Stimulated activated CD4-positive, alpha-beta T cell treated with anti-CD3 and anti-CD28 coated beads, Interleukin-2, amount 100 ng/mL, for 4 hours (primary cell): ENCODE measurements around the gene PLA2G4F.

Experiments used
- DNase-seq: peaks from one replicate; pipeline ENCODE4 v3.0.0-alpha.2; 2020; ENCODE audit warnings: low read depth

Gene PLA2G4F

GRCh38 chr15:42165106-42165505 lies 8.7 kb upstream of the PLA2G4F start:
- DNase-seq = no peak

GRCh38 chr15:42163947-42164550 lies 7.6 kb upstream of the PLA2G4F start:
- DNase-seq = no peak

GRCh38 chr15:42163291-42163690 lies 6.9 kb upstream of the PLA2G4F start:
- DNase-seq = no peak

- DNase-seq = no peak
Observed at GRCh38 chr15:42160136-42160535, 3.7 kb upstream of the PLA2G4F start.

- DNase-seq = no peak
Observed at GRCh38 chr15:42159381-42160015, 3.1 kb upstream of the PLA2G4F start.

- DNase-seq = no peak
Observed at GRCh38 chr15:42158941-42159340, 2.5 kb upstream of the PLA2G4F start.

- no peak for DNase-seq
Observed at GRCh38 chr15:42157981-42158765, 1.7 kb upstream of the PLA2G4F start.

GRCh38 chr15:42157381-42157780 lies 945 bp upstream of the PLA2G4F start:
- DNase-seq = no peak

- no peak for DNase-seq
Observed at GRCh38 chr15:42155546-42156242, 742 bp downstream of the PLA2G4F start.

- no peak for DNase-seq
Observed at GRCh38 chr15:42154956-42155355, 1.5 kb downstream of the PLA2G4F start.

- no peak for DNase-seq
Observed at GRCh38 chr15:42154212-42154941, 2.1 kb downstream of the PLA2G4F start.

GRCh38 chr15:42153874-42154211 lies 2.6 kb downstream of the PLA2G4F start:
- DNase-seq = no peak

- DNase-seq = no peak
Observed at GRCh38 chr15:42152921-42153698, 3.3 kb downstream of the PLA2G4F start.

GRCh38 chr15:42152196-42152920 lies 4.1 kb downstream of the PLA2G4F start:
- DNase-seq = no peak

GRCh38 chr15:42151736-42152135 lies 4.7 kb downstream of the PLA2G4F start:
- no peak for DNase-seq

GRCh38 chr15:42151141-42151561 lies 5.3 kb downstream of the PLA2G4F start:
- no peak for DNase-seq

GRCh38 chr15:42150219-42150970 lies 6.0 kb downstream of the PLA2G4F start:
- no peak for DNase-seq

- DNase-seq = no peak
Observed at GRCh38 chr15:42149493-42150218, 6.8 kb downstream of the PLA2G4F start.
